PC-9 (cell line): ENCODE measurements around the gene RASL12.

ENCODE experiments used
- EZH2 ChIP-seq: fragments of 200-600 bp; sonication (generic); IDR thresholded peaks from 2 replicates; pipeline ENCODE4 v1.8.0; 2017; ENCODE audit warnings: antibody characterized with exemption, low read depth
- TF ChIP-seq, protein P1 (sequence below): fragments of 200-600 bp; sonication (generic); conservative IDR thresholded peaks from 2 replicates; pipeline ENCODE4 v1.6.1; 2017; ENCODE audit warnings: mixed run types, antibody characterized with exemption, mild to moderate bottlenecking, moderate library complexity

DNA sequence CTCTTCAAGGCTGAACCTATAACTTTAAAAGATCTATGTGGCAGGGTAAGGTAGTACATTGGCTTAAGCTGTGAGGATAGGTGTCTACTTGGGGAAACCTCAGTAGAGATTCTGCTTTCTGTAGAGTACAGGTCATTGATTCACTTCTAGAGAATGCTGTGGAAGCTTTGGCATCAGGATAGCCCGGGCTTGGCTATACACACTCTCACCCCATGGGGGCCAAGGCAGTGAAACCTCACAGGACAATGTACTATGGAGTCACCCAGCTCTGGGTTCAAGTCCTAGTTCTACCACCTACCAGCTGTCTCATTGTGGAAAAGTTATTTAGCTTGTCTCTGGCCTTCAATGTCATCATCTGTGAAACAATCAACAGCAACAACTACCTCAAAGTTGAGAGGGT lies 47.4 kb downstream of the RASL12 start:
- TF ChIP-seq, protein P1, sequence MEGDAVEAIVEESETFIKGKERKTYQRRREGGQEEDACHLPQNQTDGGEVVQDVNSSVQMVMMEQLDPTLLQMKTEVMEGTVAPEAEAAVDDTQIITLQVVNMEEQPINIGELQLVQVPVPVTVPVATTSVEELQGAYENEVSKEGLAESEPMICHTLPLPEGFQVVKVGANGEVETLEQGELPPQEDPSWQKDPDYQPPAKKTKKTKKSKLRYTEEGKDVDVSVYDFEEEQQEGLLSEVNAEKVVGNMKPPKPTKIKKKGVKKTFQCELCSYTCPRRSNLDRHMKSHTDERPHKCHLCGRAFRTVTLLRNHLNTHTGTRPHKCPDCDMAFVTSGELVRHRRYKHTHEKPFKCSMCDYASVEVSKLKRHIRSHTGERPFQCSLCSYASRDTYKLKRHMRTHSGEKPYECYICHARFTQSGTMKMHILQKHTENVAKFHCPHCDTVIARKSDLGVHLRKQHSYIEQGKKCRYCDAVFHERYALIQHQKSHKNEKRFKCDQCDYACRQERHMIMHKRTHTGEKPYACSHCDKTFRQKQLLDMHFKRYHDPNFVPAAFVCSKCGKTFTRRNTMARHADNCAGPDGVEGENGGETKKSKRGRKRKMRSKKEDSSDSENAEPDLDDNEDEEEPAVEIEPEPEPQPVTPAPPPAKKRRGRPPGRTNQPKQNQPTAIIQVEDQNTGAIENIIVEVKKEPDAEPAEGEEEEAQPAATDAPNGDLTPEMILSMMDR: no peak
- no peak for TF ChIP-seq EZH2
